Tongue (tissue), 2 donors: ENCODE results near the gene SLC25A1. TPM values are rescaled to one million over a fixed set of nuclear protein-coding genes. Genes with fewer than 3 reads are reported as not detected.
"Not testable (repeated sequence)": the region's sequence is repeated elsewhere in the genome, so short reads cannot be mapped to it uniquely, and the experiment has no call there.

Source experiments
- DNase-seq: peaks from one replicate; pipeline ENCODE4 v3.0.0-alpha.2; 2015
- total RNA-seq: library from RNA; depleted of rRNA; stranded (reverse); fragments of >200 nt; gene quantifications from one replicate; pipeline ENCODE4 v1.2.3, GENCODE V29; 2014

The SLC25A1 gene
- total RNA-seq, 1 donor from 2014 or later = 20.6 TPM

DNA sequence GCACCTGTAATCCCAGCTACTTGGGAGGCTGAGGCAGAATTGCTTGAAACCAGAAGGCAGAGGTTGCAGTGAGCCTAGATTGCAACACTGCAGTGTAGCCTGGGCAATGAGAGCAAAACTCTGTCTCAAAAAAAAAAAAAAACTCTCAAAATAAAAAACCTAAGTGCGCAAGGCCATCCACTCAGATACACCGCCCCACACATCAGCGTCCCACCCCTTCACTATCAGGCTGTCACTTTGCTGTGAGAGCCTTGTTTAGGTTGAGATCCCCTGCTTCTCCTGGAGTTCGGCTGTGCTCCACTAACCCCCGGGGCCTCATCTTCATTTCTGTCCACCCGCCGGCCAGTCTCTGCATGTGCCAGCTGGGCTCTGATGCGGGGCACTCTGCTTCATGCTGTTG is 12.1 kb downstream of the SLC25A1 start:
- no peak for DNase-seq

DNA sequence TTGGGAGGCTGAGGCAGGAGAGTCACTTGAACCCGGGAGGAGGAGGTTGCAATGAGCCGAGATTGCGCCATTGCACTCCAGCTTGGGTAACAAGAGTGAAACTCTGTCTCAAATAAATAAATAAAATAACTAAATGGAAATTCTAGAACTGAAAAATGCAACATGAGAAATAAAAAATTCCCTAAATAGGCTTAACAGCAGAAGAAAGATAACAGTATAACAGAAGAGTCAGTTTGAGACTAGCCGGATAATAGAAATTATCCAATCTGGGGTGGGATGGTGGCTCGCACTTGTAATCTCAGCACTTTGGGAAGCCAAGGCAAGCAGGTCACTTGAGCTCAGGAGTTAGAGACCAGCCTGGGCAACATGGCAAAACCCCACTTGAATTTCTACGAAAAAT is 14.1 kb downstream of the SLC25A1 start:
- DNase-seq = no peak

DNA sequence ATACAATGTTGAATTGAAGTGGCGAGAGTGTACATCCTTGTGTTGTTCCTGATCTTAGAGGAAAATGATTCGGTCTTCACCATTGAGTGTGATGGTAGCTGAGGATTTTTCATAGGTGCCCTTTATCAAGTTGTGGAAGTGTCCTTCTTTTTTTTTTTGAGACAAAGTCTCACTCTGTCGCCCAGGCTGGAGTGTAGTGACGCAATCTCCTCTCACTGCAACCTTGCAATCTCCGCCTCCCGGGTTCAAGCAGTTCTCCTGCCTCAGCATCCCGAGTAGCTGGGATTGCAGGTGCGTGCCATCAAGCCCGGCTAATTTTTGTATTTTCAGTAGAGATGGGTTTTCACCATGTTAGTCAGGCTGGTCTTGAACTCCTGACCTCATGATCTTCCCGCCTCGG is 19.9 kb downstream of the SLC25A1 start:
- not testable (repeated sequence) for DNase-seq

DNA sequence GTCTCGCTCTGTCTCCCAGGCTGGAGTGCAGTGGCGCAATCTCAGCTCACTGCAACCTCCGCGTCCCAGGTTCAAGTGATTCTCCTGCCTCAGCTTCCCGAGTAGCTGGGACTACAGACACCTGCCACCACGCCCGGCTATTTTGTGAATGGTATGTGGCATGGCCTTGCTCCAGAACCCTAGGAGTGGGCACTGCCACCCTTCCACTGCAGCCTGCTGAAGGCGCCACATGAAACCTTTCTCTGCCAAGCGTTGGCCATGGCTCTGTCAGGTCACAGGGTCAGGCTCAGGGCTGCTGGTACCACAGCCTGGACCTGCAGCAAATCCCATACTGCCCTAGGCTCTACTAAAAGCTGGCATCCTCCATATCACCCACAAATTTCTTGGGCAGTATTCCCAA is 22.4 kb downstream of the SLC25A1 start:
- not testable (repeated sequence) for DNase-seq

DNA sequence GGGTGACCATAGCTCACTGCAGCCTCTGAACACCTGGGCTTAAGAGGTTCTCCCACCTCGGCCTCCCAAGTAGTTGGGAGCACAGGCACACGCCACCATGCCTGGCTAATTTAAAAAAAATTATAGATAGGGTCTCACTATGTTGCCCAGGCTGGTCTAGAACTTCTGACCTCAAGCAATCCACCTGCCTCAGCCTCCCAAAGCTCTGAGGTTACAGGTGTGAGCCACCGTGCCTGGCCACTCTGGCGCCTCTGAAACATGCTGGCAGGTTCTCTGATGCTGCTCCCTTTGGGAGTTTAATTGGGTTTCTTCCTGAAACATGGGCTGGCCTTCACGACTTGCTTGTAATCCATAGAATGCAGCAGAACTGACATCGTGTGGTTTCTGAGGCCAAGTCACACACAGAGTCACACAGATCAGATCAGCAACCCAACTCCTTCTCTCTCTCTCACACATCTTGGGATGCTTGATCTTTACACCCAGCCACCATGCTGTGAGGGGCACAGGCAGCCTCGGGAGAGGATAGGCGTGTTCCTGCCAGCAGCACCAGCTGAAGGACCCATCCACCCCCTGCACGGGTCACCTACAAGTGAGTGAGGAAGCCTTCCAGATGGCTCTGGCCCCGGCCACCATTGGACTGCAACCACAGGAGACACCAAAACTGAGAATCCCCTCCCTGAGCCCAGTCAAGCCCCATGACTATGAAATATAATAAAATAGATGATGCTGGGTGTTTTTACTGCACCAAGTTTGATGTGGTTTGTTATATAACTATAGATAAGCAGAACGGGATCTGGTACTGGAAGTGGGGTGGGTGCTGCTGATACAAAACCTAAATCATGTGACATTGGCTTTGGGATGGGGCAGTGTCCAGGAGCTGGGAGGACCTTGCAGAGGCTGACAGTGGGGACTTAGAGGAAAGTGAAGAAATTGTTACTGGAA is 25.3 kb downstream of the SLC25A1 start:
- DNase-seq = no peak

DNA sequence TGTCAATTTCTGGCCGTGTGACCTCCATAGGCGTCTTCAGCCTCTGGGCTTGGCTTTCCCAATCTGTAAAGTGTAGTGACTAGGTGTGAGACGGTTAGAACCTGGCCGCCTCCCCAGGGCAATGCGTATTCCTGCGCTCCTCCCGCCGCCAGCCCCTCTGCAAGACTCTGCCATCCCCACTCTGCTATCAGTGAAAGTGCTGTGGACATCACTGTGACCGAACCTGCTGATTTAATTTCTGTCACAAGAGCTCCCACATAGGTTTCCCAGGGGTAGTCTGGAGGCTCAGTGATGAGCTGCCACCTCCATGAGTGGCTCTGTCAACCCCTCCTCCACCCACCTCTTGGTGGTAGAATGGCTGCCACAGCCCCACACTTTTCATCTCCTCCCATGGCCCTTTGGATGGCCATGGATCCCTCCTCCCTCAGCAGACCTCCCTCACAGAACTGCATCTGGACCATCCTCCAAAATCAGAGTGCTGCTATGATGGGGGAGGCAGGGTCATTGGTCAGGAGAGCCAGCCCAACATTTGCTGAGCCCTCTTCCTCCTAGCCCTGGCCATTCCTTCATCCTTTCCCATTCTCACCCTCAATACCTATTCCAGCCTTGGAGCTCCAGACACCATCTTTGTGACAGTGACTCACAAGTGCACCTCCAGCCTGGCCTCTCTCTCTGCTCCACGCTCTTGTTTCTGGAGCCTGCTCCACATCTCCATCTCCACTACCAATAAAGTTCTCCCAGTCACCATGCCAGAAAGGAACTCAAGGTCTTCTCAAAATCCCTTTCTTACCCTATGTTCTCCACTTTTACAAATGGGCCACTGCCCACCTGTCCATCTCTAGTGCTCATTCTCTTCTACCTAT is 27.0 kb downstream of the SLC25A1 start:
- DNase-seq = no peak

DNA sequence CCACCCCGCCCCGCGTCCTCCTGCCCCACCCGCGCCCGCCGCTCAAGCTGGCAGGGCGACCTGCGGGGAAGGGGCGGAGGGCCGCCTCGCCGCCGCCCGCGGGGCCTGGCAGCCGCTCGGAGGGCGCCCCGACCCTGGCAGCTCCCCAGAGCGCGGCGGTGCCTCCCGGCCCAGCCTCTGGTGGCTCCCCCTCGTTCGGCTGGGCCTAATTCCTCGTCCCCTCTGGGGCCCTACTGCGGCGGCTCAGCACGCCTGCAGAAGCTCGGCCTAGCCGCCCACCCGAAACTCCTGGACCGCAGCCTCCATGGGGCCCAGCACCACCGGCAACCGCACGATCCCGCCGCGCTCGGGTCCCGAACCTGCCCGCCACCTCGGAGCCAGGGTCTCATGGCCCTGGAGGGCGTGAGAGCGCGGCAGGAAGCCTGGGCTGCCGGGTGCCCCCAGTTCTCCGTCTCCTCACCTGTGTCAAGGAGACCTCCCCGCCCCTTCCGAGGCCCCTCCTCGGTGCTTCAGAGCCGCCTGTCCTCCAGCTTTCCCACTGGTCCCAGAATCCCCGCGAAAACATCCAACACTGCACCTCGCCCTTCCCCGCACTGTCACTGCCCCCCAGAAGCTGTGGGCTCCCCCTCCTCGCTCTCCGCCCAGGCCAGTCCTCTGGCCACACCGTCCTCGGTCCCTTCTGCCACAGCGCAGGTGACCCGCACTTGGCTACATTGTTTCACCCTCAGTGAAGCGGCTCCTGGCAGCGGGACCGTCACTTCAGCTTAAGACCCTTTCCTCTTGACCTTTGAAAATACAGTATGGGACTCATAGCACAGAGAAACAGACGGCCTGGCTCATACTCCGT is 27.8 kb downstream of the SLC25A1 start:
- DNase-seq = no peak

DNA sequence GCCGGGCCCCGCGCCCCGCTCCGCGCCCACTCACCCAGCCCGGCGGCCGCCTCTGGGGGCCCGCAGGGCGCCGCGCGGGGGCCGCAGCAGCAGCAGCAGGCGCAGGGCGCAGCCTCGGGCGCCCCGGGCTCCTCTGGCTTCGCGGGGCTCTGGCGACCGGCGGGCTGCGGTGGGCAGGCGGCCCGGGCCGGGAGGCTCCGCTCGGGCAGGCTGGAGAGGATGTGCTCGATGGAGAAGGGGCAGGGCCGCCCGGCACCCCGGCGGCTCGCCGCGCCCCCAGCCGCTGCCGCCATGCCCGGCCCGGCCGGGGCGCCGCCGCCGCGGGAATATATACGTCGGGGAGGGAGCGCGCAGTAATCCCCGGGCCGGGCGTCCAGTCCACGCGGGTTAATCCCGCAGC is 28.5 kb downstream of the SLC25A1 start, which contains the start of gene GSC2:
GSC2 (minus strand) TSS at position 302 of the 400 bp plus-strand sequence; CDS start at position 293, 9 bp downstream.
- DNase-seq = no peak

DNA sequence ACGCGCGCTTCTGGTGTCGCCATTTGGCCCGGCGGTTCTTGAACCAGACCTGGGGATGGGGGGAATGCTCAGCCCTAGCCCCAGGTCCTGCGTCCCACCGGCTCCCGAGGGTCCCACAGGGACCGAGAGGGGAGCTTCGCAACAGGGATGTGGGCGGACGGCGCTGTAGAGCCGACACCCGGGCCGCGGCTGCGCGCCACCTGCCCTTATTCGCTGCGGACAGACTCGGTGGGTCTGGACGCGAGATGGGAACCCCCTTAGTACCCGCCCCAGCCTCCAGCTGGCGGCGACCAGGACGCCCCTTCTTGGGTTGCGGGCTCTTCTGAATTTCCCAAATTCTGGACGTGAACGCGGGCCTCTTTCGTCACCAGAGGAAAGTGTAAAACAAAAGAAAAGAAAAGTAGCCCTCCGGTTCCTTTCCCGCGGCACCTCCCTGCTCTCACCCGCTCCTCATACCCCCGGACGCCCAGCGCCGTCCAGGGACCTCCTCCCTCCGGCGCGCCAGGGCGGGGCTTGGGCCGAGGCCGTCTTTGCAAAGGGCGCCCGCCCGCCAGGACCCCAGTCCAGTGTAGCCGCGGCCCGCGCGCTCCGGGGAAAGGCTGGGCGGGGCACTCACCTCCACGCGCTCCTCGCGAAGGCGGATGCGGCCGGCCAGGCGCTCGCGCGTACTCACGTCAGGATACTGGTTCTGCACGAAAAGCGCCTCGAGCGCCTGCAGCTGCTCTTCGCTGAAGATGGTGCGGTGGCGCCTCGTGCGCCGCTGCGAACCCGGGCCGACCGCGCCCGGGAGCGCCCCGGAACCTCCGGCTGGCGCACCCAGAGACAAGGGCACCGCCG is 29.3 kb downstream of the SLC25A1 start:
- DNase-seq = peak; percentile 24

DNA sequence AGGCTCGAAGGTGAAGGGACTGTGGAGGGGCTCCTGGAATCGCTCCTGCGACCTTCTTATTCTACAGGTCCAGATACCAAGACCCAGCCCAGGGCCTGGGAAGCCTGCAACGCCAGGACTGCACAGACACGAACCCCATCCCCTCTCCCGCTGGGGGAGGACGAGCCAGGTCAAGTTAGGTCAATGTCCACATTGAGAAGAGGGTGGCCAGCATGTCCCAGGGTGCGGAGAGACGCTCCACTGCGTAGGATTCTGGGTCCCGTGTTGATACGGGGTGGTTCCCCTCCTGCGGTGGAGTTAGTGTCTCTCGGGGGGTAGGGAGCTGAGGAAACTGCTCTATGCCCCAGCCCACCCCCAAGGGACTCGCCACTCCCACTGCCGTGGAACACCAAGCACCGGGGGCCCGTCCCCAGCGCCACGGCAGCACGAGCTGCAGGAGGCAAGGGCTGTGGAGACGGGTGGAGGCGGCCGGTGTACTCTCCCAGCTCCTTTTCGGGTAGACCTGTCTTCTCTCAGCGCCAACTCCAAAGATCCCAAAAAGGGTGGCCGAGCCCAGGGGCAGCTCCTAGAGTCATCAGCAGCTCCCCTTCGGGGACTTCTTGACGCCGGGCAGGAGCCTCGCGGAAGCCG is 30.0 kb downstream of the SLC25A1 start:
- no peak for DNase-seq

DNA sequence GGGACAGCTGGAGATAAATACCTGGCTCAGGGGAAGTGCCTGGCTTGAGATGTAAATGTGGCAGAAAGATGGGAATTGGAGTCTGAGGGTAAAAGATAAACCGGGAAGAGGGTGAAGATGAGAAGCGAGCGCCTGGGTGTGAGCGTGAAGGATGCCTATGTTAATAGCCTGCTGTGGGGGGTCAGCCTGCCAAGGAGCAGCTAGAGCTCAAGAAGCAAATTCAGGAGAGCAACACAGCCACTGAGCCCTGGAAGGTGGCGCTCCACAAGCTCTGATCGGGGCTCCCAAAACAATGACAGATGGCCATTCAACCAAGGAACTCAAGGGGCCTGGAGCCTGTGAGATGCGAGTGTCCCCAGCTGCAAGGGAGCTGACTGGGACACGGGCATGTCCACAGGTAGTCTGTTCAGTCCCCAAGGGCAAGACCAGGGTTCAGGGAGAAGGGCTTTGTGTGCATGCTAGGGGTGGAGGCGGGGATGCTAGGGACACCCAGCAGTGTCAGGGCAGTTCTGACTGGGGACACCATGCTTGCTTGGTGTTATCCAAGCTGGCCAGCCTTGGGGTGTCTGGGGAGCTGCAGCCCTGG is 31.2 kb downstream of the SLC25A1 start:
- no peak for DNase-seq

DNA sequence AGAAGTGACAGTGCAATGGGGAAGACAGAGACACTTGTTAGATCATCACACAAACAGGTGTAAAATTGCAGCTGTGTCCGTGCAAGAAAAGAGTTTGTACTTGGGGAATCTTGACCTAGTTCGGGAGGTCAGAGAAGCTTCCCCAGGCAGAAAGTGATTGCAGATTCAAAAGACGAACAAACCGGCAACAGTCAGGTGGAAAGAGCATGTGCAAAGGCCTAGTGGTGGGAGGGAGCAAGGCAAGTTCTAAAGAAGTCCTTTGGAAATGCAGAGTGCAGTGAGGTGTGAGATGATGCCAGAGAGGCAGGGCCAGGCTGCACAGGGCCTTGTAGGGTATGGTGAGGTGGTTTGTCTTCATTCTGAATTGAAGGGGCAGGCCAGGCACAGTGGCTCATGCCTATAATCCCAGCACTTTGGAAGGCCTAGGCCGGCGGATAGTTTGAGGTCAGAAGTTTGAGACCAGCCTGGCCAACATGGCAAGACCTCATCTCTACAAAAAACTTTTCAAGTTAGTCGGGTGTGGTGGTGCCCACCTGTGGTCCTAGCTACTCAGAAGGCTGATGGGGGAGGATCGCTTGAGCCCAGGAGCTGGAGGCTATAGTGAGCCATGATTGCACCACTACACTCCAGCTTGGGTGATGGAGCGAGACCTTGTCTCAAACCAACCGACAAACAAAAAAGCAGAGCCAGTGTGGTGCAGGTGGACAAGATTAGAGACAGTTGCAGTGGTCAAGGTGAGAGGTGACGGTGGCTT is 32.1 kb downstream of the SLC25A1 start:
- DNase-seq = no peak

DNA sequence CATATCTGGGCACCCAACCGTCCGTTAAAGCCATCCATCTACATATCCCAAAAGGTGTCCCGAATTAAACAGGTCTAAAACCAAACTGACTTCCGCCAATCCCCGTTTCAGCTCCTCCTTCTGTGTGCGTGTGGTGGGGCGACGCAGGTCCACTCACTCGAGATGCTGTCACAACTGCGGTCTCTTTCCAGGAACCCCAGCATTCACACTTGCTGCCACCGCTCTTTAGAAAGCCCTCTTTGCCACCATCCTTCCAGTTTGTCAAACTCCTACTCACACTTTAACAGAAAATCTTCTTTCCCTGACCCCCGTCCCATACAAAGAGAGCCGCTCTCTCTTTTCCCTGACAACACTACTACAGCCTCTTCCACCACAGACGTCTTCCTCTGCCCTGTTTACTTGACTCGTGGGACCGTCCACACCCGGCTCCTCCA is 34.6 kb downstream of the SLC25A1 start:
- no peak for DNase-seq

DNA sequence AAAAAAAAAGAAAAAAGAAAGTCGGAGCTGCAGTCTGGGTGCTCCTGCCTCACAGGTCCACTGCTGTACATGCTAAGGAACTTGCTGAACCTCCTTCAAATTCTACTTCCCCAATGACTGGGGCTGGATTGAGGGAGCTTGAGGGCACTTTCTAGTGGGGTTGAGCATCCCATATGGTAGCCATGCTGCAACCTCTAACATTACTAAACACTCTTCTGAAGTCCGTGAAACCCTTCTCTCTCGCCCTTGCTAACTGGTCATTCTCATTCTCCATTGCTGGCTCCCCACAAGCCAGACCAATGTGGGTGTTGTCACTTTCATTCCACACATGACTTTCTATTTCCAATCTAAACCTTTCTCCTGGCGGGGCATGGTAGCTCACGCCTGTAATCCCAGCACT is 35.3 kb downstream of the SLC25A1 start:
- no peak for DNase-seq

DNA sequence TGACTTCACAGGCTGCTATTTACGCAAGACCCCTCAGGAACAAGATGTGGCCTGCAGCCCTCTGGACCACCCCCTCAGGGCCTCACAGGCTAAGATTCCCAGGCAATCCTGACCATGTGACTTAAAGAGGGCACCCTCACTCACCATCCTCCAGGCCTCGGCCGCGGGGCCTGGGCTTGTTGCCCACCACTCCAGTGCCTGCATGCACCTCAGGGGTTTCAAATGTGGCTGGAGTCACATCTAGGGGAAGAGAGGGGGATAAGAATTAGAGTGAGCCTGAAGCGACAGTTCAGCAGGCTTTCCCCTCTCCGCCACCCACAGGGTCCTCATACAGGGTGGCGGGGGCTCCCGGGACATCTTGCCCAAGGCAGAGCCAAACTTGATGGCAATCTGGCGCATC is 36.1 kb downstream of the SLC25A1 start:
- DNase-seq = no peak

DNA sequence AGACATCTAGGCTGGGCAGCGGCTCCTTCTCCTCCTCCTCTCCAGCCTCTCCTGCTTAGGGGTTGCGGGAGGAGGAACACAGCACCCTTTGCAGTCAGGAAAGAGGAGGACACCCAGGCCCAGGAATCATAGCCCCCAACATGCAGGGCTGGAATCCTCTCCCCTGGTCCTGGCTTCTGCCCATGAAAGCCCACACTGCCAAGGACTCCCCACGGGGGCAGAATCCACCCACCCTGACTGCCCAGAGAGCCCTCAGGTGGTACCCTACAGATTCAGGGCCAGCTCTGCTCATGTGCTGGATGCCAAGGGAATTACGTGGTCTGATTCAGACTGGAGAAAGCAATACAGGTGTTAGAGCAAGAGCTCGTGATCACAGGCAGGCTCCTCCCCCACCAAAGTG is 38.6 kb downstream of the SLC25A1 start:
- no peak for DNase-seq

DNA sequence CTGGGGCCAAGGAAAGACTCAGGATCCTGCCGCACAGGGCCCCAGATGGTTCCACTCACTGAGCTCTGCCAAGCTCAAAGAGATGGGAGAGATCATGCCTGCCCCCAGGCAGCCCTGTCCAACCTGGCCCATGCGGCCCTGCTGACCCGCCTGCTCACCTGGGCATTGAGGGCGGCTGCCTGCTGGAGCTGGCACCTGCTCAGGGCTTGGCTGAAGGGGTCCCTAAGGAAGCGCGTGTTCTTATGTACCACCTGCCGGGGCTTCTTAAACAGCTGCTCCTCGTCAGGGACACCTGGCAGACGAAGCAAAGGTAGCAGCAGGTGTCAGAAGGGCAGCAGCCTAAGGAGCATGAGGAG is 39.6 kb downstream of the SLC25A1 start:
- no peak for DNase-seq

DNA sequence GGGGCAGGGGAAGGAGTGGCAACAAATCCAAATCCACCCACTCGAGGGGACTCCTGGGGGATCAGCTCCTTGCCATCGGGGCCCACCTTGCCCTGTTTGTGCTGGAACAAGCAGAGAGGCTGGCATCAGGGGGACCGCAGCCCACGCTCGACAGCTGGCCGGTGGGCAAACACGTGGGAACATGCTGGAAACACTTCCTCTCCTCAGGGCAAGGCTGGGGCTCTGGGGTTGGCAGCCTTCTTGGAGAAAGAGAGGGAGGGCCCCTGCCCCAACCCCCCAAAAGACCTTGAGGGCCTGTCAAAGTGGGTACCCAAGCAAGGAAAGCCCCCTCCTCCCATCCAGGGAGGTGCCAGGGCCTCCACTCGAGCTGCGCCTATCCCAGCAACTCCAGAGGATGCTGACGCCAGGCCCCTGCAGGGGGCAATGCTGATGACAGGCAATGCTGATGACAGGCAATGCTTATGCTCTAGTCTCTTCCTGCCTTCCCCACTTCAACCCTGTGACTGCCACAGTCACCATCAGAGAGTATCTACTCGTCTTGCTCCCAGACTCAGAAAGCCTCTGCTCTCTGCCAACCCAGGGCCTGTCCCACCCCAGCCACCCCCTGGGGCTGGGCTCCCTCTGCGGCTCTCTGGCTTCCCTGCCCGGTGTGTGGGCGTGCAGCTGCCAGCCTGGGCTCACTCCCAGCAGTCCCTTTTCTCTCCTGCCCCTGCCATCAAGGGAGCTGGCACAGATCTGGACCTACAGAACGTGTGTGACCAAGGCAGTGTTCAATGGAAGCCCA is 40.1 kb downstream of the SLC25A1 start:
- DNase-seq = no peak
